OCI-LY1 (cell line): ENCODE data around the gene SHROOM3.

Experiments used
- H2AFZ ChIP-seq: fragments of 200-600 bp; sonication (generic), shearing (Covaris generic); 2 replicates; pipeline ENCODE4 v1.6.0; 2014; ENCODE audit warnings: antibody characterized with exemption, mild to moderate bottlenecking, low read length
- H3F3A ChIP-seq: fragments of 200-600 bp; sonication (generic), shearing (Covaris generic); 2 replicates; pipeline ENCODE4 v1.6.0; 2014; ENCODE audit warnings: mild to moderate bottlenecking, antibody characterized with exemption, low read length, moderate library complexity; ENCODE audit not compliant: insufficient read depth
- H3K27ac ChIP-seq: fragments of 200-600 bp; sonication (generic); 2 replicates; pipeline ENCODE4 v1.5.1; 2014; ENCODE audit warnings: low read length, mixed run types, mild to moderate bottlenecking, low read depth; ENCODE audit not compliant: poor library complexity, severe bottlenecking
- H3K27me3 ChIP-seq: fragments of 200-600 bp; sonication (generic); 2 replicates; pipeline ENCODE4 v1.6.0; 2014; ENCODE audit warnings: antibody characterized with exemption, mild to moderate bottlenecking, low read length, moderate library complexity; ENCODE audit not compliant: insufficient read depth
- H3K36me3 ChIP-seq: fragments of 200-600 bp; sonication (generic); 2 replicates; pipeline ENCODE4 v1.6.1; 2014; ENCODE audit warnings: mild to moderate bottlenecking, antibody characterized with exemption, low read length, moderate library complexity, mixed read lengths; ENCODE audit not compliant: insufficient read depth
- H3K4me1 ChIP-seq: fragments of 200-600 bp; sonication (generic); 2 replicates; pipeline ENCODE4 v1.5.1; 2014; ENCODE audit warnings: mild to moderate bottlenecking, low read length, moderate library complexity; ENCODE audit not compliant: insufficient read depth, severe bottlenecking
- H3K4me2 ChIP-seq: fragments of 200-600 bp; sonication (generic), shearing (Covaris generic); 2 replicates; pipeline ENCODE4 v1.6.1; 2014; ENCODE audit warnings: low read length
- H3K4me3 ChIP-seq: fragments of 200-600 bp; sonication (generic); 2 replicates; pipeline ENCODE4 v1.5.1; 2014; ENCODE audit warnings: low read length, low read depth, mild to moderate bottlenecking, mixed read lengths; ENCODE audit not compliant: poor library complexity, severe bottlenecking
- H3K79me2 ChIP-seq: fragments of 200-600 bp; shearing (Covaris generic); 2 replicates; pipeline ENCODE4 v1.6.1; 2016; ENCODE audit warnings: mixed run types, low read length, mixed read lengths; ENCODE audit not compliant: insufficient read depth
- H3K9ac ChIP-seq: fragments of 200-600 bp; sonication (generic), shearing (Covaris generic); 2 replicates; pipeline ENCODE4 v1.6.1; 2014; ENCODE audit warnings: mild to moderate bottlenecking, low read length, mixed read lengths
- H3K9me2 ChIP-seq: fragments of 200-600 bp; sonication (generic), shearing (Covaris generic); 2 replicates; pipeline ENCODE4 v1.6.1; 2014; ENCODE audit warnings: low read depth, mild to moderate bottlenecking, low read length, mixed read lengths
- H3K9me3 ChIP-seq: fragments of 200-600 bp; shearing (Covaris generic); 2 replicates; pipeline ENCODE4 v1.6.1; 2014; ENCODE audit warnings: low read length, mixed read lengths
- H4K20me1 ChIP-seq: fragments of 200-600 bp; sonication (generic), shearing (Covaris generic); 2 replicates; pipeline ENCODE4 v1.6.0; 2016; ENCODE audit warnings: mild to moderate bottlenecking, low read length; ENCODE audit not compliant: insufficient read depth
- CTCF ChIP-seq: fragments of 200-600 bp; sonication (generic), shearing (Covaris generic); IDR thresholded peaks from 2 replicates; pipeline ENCODE4 v1.5.1; 2017; ENCODE audit warnings: mild to moderate bottlenecking, antibody characterized with exemption, low read length, moderate library complexity, mixed read lengths
- EZH2 ChIP-seq: fragments of 200-600 bp; sonication (generic), shearing (Covaris generic); IDR thresholded peaks from 2 replicates; pipeline ENCODE4 v1.8.0; 2017; ENCODE audit warnings: borderline replicate concordance, mixed run types, mild to moderate bottlenecking, antibody characterized with exemption, low read length, moderate library complexity, mixed read lengths

SHROOM3 gene

DNA sequence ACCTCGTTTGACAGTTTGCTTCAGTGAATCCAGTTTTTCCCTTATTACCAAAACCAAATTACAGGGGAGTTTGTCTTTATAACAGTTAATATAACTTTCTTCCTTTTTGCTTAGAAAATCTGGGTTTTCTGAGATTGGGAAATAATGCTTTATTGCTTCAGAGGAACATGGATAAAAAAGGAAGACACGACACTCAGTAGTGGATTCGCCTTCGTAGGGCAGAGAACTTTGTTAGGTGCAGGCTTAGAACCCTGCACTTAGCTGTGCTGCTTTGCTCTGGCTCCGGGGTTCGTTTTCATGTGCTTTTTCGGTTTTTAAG is 274.7 kb downstream of the SHROOM3 start:
- no peak overlapping the region for H2AFZ ChIP-seq
- H3K27me3 ChIP-seq: no peaks in the 10 kb centered on the region
- H3K27ac ChIP-seq: no peak overlapping the region
- H3K36me3 ChIP-seq: no peaks in the 10 kb centered on the region
- no peak overlapping the region for H3K9ac ChIP-seq
- TF ChIP-seq CTCF (no peak), EZH2 (no peak)
- H3K4me3 ChIP-seq: no peak overlapping the region
- no peaks in the 10 kb centered on the region for H3K79me2 ChIP-seq
- H4K20me1 ChIP-seq: no peaks in the 10 kb centered on the region
- no peaks in the 10 kb centered on the region for H3F3A ChIP-seq
- no peaks in the 10 kb centered on the region for H3K4me1 ChIP-seq
- no peaks in the 10 kb centered on the region for H3K9me2 ChIP-seq
- H3K9me3 ChIP-seq: no peaks in the 10 kb centered on the region
- H3K4me2 ChIP-seq: no peak overlapping the region

- no peak overlapping the region for H2AFZ ChIP-seq
- no peak overlapping the region for H3K4me3 ChIP-seq
- TF ChIP-seq EZH2: no peak
- TF ChIP-seq CTCF: no peak
- H3K9ac ChIP-seq: no peak overlapping the region
- no peaks in the 10 kb centered on the region for H3K4me1 ChIP-seq
- no peaks in the 10 kb centered on the region for H3K27me3 ChIP-seq
- no peaks in the 10 kb centered on the region for H3F3A ChIP-seq
- no peaks in the 10 kb centered on the region for H4K20me1 ChIP-seq
- H3K9me3 ChIP-seq: no peaks in the 10 kb centered on the region
- no peaks in the 10 kb centered on the region for H3K36me3 ChIP-seq
- H3K9me2 ChIP-seq: no peaks in the 10 kb centered on the region
- H3K4me2 ChIP-seq: no peak overlapping the region
- no peak overlapping the region for H3K27ac ChIP-seq
- H3K79me2 ChIP-seq: no peaks in the 10 kb centered on the region
Measured at GRCh38 chr4:76712564-76712963, 277.5 kb downstream of the SHROOM3 start.

DNA sequence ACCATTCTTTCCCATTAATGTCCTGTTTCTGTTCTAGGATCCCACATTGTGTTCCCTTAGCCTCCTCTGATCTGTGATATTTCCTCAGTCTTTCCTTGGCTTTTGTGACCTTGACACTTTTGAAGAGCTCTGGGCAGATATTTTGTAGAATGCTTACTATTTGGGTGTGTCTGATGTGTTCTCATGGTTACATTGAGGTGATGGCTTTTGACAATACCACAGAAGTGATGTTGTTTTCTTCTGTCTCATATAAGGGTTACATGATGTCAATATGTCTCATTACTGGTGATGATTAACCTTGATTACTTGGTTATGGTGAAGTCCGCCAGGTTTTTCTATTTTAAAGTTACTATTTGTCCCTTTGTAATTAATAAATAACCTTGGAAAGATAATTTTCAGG is 279.2 kb downstream of the SHROOM3 start:
- Histone ChIP-seq H3K79me2 (no peaks in the 10 kb centered on the region), H3K36me3 (no peaks in the 10 kb centered on the region), H3K4me2 (no peak overlapping the region), H3K4me3 (no peak overlapping the region), H3F3A (no peaks in the 10 kb centered on the region), H2AFZ (no peak overlapping the region), H4K20me1 (no peaks in the 10 kb centered on the region), H3K9me3 (no peaks in the 10 kb centered on the region), H3K27ac (no peak overlapping the region), H3K27me3 (no peaks in the 10 kb centered on the region), H3K9me2 (no peaks in the 10 kb centered on the region), H3K4me1 (no peaks in the 10 kb centered on the region), H3K9ac (no peak overlapping the region)
- TF ChIP-seq EZH2 (no peak), CTCF (no peak)
